ENCODE measurements around the gene GPR18.
A peak's percentile ranks its signal among the peaks of the same experiment; 100 is the strongest.

Gene GPR18

GRCh38 chr13:99290894-99291293 lies 32.7 kb upstream of the GPR18 start:
- DNase-seq = no peak

- no peak for DNase-seq
These were observed 31.6 kb upstream of the GPR18 start for GRCh38 chr13:99289674-99290337.

GRCh38 chr13:99289271-99289670 lies 31.1 kb upstream of the GPR18 start:
- DNase-seq = no peak

GRCh38 chr13:99288089-99288488 lies 29.9 kb upstream of the GPR18 start:
- no peak for DNase-seq

GRCh38 chr13:99287551-99287950 lies 29.4 kb upstream of the GPR18 start:
- DNase-seq = peak; percentile 43

GRCh38 chr13:99285432-99286182 lies 27.4 kb upstream of the GPR18 start:
- no peak for DNase-seq

- no peak for DNase-seq
These were observed 24.4 kb upstream of the GPR18 start for GRCh38 chr13:99282264-99283231.

GRCh38 chr13:99281811-99282263 lies 23.7 kb upstream of the GPR18 start:
- no peak for DNase-seq

- no peak for DNase-seq
These were observed 22.0 kb upstream of the GPR18 start for GRCh38 chr13:99280166-99280565.

- no peak for DNase-seq
These were observed 21.5 kb upstream of the GPR18 start for GRCh38 chr13:99279637-99280036.

GRCh38 chr13:99278843-99279242 lies 20.7 kb upstream of the GPR18 start:
- DNase-seq = no peak

GRCh38 chr13:99278200-99278599 lies 20.0 kb upstream of the GPR18 start:
- no peak for DNase-seq

- no peak for DNase-seq
These were observed 19.4 kb upstream of the GPR18 start for GRCh38 chr13:99277629-99278028.

GRCh38 chr13:99276706-99277105 lies 18.5 kb upstream of the GPR18 start:
- no peak for DNase-seq

- DNase-seq = peak; percentile 57
These were observed 16.9 kb upstream of the GPR18 start for GRCh38 chr13:99275093-99275469.

- DNase-seq = no peak
These were observed 14.9 kb upstream of the GPR18 start for GRCh38 chr13:99273128-99273527.

- no peak for DNase-seq
These were observed 14.3 kb upstream of the GPR18 start for GRCh38 chr13:99272481-99272880.

- no peak for DNase-seq
These were observed 13.1 kb upstream of the GPR18 start for GRCh38 chr13:99271249-99271648.

GRCh38 chr13:99270518-99270917 lies 12.3 kb upstream of the GPR18 start:
- DNase-seq = no peak

GRCh38 chr13:99269627-99270241 lies 11.6 kb upstream of the GPR18 start:
- DNase-seq = no peak

- DNase-seq = no peak
These were observed 10.6 kb upstream of the GPR18 start for GRCh38 chr13:99268822-99269221.

GRCh38 chr13:99267927-99268326 lies 9.7 kb upstream of the GPR18 start:
- DNase-seq = no peak

GRCh38 chr13:99266827-99267226 lies 8.6 kb upstream of the GPR18 start:
- no peak for DNase-seq

All from right hindlimb (tissue), 1 donor.